ENCODE results near the gene POP7.
A peak's percentile ranks its signal among the peaks of the same experiment; 100 is the strongest.
"Not testable (repeated sequence)": the region's sequence is repeated elsewhere in the genome, so short reads cannot be mapped to it uniquely, and the experiment has no call there.

The POP7 gene

GRCh38 chr7:100692578-100692961 is 13.4 kb upstream of the POP7 start:
- no peak for DNase-seq

- DNase-seq, result no peak
Measured at GRCh38 chr7:100693312-100694097, 12.4 kb upstream of the POP7 start.

- DNase-seq, result peak; percentile 77
Measured at GRCh38 chr7:100694098-100694745, 11.7 kb upstream of the POP7 start, which contains the start of gene GIGYF1. TSS of gene GIGYF1 (minus strand) at chr7:100694250. CDS start at chr7:100688238, 6,012 bp downstream.

- DNase-seq, result no peak
Measured at GRCh38 chr7:100696123-100696521, 9.8 kb upstream of the POP7 start.

GRCh38 chr7:100699018-100699417 is 6.9 kb upstream of the POP7 start:
- no peak for DNase-seq

GRCh38 chr7:100701089-100701488 is 4.8 kb upstream of the POP7 start:
- DNase-seq, result not testable (repeated sequence)

GRCh38 chr7:100705320-100705752 is 585 bp upstream of the POP7 start:
- peak; percentile 82 for DNase-seq

- no peak for DNase-seq
Measured at GRCh38 chr7:100706672-100707311, 871 bp downstream of the POP7 start.

GRCh38 chr7:100708395-100708794 is 2.5 kb downstream of the POP7 start:
- DNase-seq, result no peak

- DNase-seq, result no peak
Measured at GRCh38 chr7:100710452-100710851, 4.5 kb downstream of the POP7 start.

- DNase-seq, result no peak
Measured at GRCh38 chr7:100711369-100711768, 5.4 kb downstream of the POP7 start.

- DNase-seq, result no peak
Measured at GRCh38 chr7:100714725-100715124, 8.8 kb downstream of the POP7 start.

- not testable (repeated sequence) for DNase-seq
Measured at GRCh38 chr7:100717073-100717472, 11.2 kb downstream of the POP7 start.

GRCh38 chr7:100719523-100720278 is 13.8 kb downstream of the POP7 start:
- DNase-seq, result no peak

- no peak for DNase-seq
Measured at GRCh38 chr7:100720279-100720670, 14.4 kb downstream of the POP7 start, which contains the start of gene EPO. TSS of gene EPO (plus strand) at chr7:100720468. CDS start at chr7:100720981, 513 bp downstream.

- DNase-seq, result no peak
Measured at GRCh38 chr7:100720671-100721504, 15.0 kb downstream of the POP7 start.

- no peak for DNase-seq
Measured at GRCh38 chr7:100721505-100721812, 15.5 kb downstream of the POP7 start.

GRCh38 chr7:100722480-100723212 is 16.7 kb downstream of the POP7 start:
- DNase-seq, result no peak

- DNase-seq, result no peak
Measured at GRCh38 chr7:100723732-100724275, 17.9 kb downstream of the POP7 start.

GRCh38 chr7:100724364-100724763 is 18.4 kb downstream of the POP7 start:
- not testable (repeated sequence) for DNase-seq

All from stimulated activated CD4-positive, alpha-beta T cell treated with anti-CD3 and anti-CD28 coated beads, Interleukin-4, amount 100 ng/mL, for 1 hour (primary cell).